Measurements from ENCODE around the gene TFIP11.
"Not testable (repeated sequence)": the region's sequence is repeated elsewhere in the genome, so short reads cannot be mapped to it uniquely, and the experiment has no call there.

TFIP11 gene

DNA sequence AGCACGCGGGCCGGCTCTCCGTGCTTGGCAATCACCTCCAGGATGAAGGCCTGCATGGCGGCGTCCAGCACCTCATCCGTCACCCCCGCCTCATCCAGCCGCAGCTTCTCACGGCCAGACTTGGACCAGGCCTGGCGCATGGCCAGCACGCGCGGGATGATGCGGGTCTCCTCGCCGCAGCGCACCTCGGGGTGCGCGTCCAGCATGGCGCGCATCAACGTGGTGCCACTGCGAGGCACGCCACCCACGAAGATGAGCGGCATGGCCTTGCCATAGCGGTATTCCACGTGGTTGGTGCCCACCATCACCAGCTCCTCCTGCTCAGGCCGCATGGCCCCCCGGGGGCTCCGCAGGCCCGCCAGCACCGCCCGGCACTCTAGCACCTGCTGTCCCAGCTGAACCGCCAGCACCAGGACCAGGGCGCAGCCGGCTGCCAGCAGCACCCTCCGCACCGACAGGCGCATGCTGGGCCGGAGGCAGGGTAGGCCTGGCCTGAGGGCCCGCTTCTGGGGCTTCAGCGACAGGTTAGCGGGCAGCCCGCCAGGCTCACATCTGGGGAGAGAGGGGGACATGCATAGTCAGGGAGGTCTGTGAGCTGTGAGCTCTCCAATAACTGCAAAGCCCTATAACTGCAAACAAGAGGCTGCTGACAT is 29.0 kb upstream of the TFIP11 start:
- no peak for DNase-seq (ENCODE audit: low read depth, low spot score)

GRCh38 chr22:26540119-26540518 is 27.8 kb upstream of the TFIP11 start:
- DNase-seq (ENCODE audit: low read depth, low spot score): no peak

- DNase-seq (ENCODE audit: low read depth, low spot score): no peak
These were observed 24.5 kb upstream of the TFIP11 start for GRCh38 chr22:26536762-26537134.

DNA sequence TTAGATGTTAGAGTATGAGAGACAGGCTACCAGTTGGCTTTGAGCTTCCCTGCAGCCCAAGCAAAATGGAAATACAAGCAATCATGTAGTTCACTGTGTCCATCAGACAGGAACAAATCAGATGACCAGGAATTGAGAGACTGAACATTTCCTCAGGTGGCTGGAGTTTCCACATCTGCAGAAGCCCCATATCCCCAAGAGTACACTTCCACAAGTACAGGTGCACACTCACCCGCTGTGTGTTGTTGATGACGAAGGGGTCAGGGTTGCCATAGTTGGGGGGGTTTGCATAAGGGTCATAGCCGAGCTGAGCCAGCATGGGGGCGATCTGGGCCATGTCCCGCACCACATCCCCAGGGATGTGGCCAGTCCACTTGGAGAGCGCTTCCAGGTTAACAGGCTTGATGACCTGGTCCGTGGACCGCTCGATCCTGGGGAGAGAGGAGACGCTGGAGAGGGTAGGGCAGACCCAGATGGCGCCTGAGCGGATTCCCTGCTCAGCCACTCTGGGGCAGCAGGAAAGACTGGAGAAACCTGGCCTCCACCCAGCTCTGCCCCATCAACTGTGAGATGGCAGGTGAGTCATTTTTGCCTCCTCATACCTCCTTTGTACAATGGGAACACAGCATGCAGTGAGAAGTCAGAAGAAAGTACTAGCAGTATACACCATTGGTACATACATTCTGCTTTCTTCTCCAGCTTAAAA is 23.9 kb upstream of the TFIP11 start:
- DNase-seq (ENCODE audit: low read depth, low spot score): no peak

GRCh38 chr22:26535603-26535908 is 23.3 kb upstream of the TFIP11 start:
- DNase-seq (ENCODE audit: low read depth, low spot score): no peak

GRCh38 chr22:26534874-26535602 is 22.8 kb upstream of the TFIP11 start:
- DNase-seq (ENCODE audit: low read depth, low spot score): no peak

- DNase-seq (ENCODE audit: low read depth, low spot score): no peak
These were observed 22.0 kb upstream of the TFIP11 start for GRCh38 chr22:26534171-26534855.

DNA sequence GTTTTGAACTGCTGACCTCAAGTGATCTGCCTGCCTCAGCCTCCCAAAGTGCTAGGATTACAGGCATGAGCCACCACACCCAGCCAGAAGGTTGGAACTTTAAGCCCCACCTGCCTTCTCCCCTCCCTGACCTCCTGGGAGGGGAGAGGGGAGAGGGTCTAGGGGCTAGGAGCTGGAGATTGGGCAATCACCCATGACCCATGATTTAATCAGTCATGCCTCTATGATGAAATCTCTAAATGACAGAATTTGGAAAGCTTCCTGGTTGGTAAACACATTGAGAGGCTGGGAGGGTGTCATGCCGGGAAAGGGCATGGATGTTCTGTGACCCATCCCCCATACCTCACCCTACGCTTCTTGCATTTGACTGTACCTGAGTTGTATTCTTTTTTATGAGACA is 17.1 kb upstream of the TFIP11 start:
- DNase-seq (ENCODE audit: low read depth, low spot score): no peak

- DNase-seq (ENCODE audit: low read depth, low spot score): not testable (repeated sequence)
These were observed 16.2 kb upstream of the TFIP11 start for GRCh38 chr22:26528518-26528917.

- no peak for DNase-seq (ENCODE audit: low read depth, low spot score)
These were observed 15.5 kb upstream of the TFIP11 start for GRCh38 chr22:26527574-26528465.

DNA sequence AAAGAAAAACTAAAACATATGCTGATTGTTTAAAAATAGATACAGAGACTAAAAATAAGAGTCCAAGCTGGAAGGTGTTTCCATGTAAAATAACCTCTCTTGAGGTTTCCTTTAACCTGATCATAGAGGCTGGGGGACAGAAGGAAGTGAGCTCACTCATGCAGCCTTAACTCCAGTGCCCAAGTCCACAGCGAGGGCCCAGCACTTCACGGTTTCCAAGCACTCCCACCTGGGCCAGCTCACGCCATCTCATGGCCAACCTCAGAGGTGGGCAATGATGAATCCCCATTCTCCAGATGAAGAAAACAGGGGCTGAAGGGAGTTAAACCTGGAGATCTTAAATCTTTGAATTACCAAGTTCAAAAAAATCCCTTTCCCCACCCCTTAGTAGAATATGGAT is 14.9 kb upstream of the TFIP11 start:
- DNase-seq (ENCODE audit: low read depth, low spot score): no peak

DNA sequence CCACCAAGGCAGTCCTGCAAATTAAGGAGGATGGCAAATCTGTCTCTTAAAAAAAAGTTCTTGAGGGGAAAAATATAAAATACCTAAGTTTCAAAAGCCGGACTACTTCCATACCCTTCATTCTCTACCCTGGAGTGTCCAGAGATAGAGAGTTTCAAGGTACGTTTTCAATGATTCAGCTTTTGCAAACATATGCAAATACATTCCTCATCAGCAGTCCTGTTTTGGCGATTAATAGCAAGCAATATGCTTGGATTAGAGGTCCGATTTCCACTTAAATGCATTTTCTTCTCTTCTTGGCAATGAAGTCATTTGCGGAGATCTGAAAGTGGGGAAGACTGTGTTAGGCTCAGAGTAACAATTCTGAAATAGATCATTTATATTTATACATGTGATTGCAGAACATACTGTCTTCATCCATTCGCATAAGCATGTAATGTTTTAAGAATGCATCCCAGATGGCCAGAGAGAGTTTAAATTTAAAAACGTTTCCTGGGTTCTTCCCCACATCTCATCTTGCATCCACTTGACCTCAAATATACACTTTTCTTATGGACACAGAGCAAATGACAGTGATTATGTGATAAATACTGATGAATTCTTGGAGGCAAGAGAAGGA is 13.8 kb upstream of the TFIP11 start:
- no peak for DNase-seq (ENCODE audit: low read depth, low spot score)

DNA sequence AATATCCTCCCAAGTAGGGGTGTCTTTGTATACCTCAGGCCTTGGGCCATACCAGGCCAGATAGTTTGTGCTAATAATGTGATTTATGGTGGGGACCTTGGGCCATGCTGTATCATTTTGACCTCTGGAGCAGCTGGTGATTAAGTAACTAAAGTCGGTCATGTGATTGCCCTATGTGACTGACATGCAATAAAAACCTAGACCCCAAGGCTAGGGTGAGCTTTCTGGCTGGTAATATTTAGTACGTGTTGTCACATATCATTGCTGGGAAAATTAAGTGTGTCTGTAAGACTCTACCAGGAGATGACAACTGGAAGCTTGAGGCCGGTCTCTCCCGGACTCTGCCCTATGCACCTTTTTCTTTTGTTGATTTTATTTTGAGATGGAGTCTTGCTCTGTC is 12.6 kb upstream of the TFIP11 start:
- no peak for DNase-seq (ENCODE audit: low read depth, low spot score)

DNA sequence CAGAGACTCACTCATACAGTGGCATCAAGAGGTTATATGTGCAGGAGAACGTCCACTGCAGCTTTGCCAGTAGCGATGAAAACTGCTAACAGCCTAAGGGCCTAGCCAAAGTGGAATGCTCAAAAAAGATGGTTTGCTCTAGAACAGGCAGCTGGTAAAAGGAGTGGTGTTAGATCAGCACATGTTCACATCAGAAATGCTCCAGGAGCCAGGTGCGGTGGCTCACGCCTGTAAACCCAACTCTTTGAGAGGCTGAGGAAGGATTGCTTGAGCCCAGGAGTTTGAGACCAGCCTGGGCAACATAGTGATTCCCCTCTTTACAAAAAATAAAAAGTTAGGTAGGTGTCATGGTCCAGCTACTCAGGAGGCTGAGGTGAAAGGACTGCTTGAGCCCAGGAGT is 10.3 kb upstream of the TFIP11 start:
- no peak for DNase-seq (ENCODE audit: low read depth, low spot score)

DNA sequence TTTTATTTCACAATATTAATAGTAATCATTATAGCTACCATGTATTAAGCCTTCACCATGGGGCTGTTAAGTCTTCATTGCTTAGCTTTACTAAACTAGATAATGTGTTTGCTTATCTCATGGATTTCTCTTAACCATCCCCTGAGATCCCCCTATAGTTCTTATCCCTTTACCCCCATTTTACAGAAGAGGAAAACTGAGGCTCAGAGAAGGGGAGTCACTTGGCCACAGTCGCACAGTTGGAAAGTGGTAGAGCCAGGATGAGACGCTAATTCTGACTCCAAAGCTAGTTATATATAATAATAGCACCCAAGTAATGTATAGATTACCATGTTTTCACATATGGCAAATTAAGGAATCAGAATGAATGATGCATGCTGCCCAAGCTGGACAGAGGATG is 9.7 kb upstream of the TFIP11 start:
- no peak for DNase-seq (ENCODE audit: low read depth, low spot score)

DNA sequence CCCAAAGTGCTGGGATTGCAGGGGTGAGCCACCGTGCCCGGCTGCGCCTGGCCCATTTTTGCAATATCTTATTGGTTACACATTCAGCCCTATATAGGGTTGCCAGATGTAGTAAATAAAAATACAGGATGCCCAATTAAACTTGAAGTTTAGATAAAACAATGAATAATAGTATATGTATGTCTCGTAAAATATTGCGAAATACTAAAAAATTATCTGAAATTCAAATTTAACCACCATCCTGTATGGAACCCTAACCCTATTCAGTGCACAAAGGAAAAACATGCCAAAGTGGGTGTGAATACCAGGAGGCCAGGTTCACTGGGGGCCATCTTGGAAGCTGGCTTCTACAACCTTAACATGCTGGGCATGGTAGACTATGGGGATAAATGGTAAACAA is 5.2 kb upstream of the TFIP11 start:
- DNase-seq (ENCODE audit: low read depth, low spot score): no peak

DNA sequence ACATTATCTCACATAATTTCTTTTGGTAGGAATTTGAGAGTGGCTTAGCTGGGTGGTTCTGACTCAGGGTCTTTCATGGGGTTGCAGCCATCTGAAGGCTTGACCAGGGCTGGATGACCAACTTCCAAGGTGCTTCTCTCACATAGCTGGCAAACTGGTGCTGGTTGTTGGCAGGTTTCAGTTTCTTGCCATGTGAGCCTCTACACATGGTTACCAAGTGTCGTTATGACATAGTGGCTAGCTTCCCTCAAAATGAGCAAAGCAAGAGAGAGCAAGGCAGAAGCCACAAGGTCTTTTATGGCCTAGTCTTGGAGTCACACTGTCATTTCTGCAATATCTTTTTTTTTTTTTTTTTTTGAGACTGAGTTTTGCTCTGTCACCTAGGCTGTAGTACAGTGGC is 4.2 kb upstream of the TFIP11 start:
- no peak for DNase-seq (ENCODE audit: low read depth, low spot score)

DNA sequence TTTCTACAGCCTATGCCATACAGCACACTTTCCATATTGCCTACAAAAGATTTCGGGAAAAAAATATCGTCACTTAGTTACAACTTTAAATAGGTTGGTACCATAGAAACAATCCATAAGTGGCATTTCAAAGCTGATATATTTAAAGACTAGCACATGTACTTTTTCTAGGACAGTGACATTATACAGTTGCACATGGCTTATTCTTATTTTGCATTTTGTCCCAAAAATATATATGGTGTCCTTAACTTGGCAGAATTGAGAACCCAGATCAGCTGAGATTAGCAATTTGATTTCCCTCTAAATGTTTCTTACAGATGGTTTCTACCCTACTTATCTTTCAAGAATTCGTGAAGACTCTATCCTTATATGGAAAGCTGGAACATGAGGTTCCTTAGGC is 3.7 kb upstream of the TFIP11 start:
- DNase-seq (ENCODE audit: low read depth, low spot score): no peak

DNA sequence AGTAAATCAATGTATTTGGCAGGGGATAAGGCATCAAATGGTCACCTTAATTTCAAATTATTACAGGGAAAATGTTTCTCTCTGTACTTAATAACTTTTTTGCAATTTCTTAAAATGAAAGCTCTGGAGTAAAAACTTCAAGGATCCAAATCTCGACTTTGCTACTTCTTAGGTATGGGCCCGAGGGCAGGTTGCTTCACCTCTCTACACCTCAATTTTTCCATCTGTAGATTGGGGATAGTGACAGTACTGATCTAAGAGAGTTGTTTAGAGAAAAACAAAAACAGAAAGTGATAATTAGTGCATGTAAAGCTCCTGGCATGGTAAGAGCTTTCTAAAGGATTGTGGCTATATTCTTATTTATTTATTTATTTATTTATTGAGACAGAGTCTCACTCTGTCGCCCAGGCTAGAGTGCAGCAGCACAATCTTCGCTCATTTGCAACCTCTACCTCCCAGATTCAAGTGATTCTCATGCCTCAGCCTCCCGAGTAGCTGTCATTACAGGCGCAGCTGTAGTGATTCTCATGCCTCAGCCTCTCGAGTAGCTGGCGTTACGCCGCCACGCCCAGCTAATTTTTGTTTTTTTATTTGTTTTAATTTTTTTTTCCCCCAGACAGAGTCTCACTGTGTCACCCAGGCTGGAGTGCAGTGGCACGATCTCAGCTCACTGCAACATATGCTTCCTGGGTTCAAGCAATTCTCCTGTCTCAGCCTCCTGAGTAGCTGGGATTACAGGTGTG is 2.3 kb upstream of the TFIP11 start:
- DNase-seq (ENCODE audit: low read depth, low spot score): no peak

- DNase-seq (ENCODE audit: low read depth, low spot score): no peak
These were observed 1.6 kb upstream of the TFIP11 start for GRCh38 chr22:26513838-26514237.
